HS-27A (cell line): ENCODE data around the gene IL1RAPL1.

Experiments
- DNase-seq: peaks from one replicate; pipeline ENCODE4 v3.0.0-alpha.2; 2012; ENCODE audit warnings: low read depth, missing footprints

Gene IL1RAPL1

GRCh38 chrX:29788991-29789699 lies 1201.9 kb downstream of the IL1RAPL1 start:
- DNase-seq: no peak

GRCh38 chrX:29792335-29792734 lies 1205.1 kb downstream of the IL1RAPL1 start:
- no peak for DNase-seq

GRCh38 chrX:29797156-29797555 lies 1209.9 kb downstream of the IL1RAPL1 start:
- no peak for DNase-seq

GRCh38 chrX:29798469-29798868 lies 1211.2 kb downstream of the IL1RAPL1 start:
- no peak for DNase-seq

GRCh38 chrX:29813174-29813573 lies 1225.9 kb downstream of the IL1RAPL1 start:
- DNase-seq: no peak

- no peak for DNase-seq
Measured at GRCh38 chrX:29824176-29824906, 1237.1 kb downstream of the IL1RAPL1 start.

GRCh38 chrX:29826742-29827141 lies 1239.5 kb downstream of the IL1RAPL1 start:
- DNase-seq: no peak

GRCh38 chrX:29834311-29834710 lies 1247.1 kb downstream of the IL1RAPL1 start:
- DNase-seq: no peak

GRCh38 chrX:29834764-29835163 lies 1247.5 kb downstream of the IL1RAPL1 start:
- DNase-seq: no peak

DNA sequence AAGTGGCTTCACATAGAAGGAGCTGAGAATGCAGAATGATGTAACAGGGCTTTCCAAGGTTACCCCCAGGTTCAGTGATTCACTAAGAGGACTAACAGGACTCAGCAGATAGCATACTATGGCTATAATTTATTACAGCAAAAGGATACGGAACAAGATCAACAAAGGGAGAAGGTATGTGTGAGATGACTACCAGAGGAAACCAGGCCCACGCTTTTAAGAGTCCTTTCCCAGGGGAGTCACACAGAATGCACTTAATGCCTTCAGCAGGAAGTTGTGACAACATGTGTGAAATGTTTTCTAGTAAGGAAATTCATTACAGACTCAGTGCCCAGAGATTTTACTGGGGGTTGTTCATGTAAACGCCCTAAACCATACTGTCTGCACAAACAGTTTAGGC lies 1254.5 kb downstream of the IL1RAPL1 start:
- DNase-seq: no peak

DNA sequence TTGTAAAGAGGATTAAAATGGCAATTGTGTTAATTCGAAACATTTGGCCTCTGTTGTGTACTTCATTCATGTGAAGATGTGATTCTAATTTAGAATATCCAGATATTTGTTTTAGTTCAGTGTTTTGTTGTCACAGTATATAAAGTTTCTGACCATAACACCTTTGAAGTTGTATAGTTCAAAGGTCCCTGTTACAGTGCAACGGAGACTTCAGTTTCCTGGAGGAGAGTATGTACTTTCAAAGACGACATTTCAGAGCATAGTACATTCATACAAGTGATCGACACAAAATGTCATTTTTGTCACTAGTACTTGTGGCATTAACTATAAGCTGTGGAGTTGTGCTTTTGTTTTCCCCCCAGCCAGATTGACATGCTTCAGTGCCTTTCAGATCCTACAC lies 1255.3 kb downstream of the IL1RAPL1 start:
- no peak for DNase-seq

GRCh38 chrX:29851857-29852605 lies 1264.8 kb downstream of the IL1RAPL1 start:
- no peak for DNase-seq

DNA sequence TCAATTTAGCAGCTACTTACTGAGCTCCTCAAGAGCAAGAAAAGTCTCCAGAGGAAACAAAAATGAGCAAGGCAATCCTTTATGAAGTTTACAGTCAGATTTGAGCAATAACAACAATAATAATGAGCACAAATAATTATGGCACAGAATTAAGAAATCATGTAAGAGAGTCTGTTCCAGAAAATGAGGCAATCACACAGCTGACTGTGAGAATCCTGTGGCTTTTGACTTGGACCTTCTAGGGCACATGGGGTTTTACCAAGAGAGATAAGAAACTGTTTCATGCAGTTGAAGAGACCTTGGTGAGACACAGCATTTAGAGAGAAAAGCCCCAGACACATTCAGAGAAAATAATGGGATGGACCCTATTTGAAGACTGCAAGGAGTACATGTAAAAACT lies 1265.5 kb downstream of the IL1RAPL1 start:
- DNase-seq: no peak

GRCh38 chrX:29858714-29859113 lies 1271.5 kb downstream of the IL1RAPL1 start:
- DNase-seq: peak; percentile 23

GRCh38 chrX:29862126-29862677 lies 1275.0 kb downstream of the IL1RAPL1 start:
- no peak for DNase-seq

DNA sequence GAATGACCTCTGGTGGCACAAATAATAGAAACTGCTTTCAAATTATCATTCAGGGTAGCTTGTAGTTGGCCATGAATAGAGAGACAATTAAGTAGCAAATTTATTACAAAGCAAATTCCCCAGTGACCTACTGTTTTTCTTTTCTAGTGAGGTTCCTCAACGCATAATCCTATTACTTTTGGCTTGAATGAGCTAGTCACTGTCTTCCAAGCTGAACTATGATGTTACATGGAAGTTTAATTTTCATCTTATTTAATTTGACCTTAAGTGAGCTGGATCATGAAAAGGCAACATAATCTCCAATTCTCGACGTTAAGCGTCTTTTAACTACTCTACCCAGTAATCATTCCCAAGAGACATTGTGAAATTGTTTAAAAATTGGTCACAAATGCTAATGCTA lies 1280.7 kb downstream of the IL1RAPL1 start:
- DNase-seq: no peak

- no peak for DNase-seq
Measured at GRCh38 chrX:29869837-29870236, 1282.6 kb downstream of the IL1RAPL1 start.

- no peak for DNase-seq
Measured at GRCh38 chrX:29870608-29871007, 1283.4 kb downstream of the IL1RAPL1 start.

GRCh38 chrX:29872831-29873230 lies 1285.6 kb downstream of the IL1RAPL1 start:
- DNase-seq: no peak

- no peak for DNase-seq
Measured at GRCh38 chrX:29876733-29877132, 1289.5 kb downstream of the IL1RAPL1 start.

- DNase-seq: no peak
Measured at GRCh38 chrX:29880977-29881376, 1293.7 kb downstream of the IL1RAPL1 start.

- no peak for DNase-seq
Measured at GRCh38 chrX:29890004-29890403, 1302.8 kb downstream of the IL1RAPL1 start.
